NK-92 treated with Interleukin-12 subunit alpha and Interleukin-12 subunit beta, amount 100 ng/mL, for 24 hours (cell line): Measurements from ENCODE around the gene TAOK1.

Source experiments
- DNase-seq: peaks from one replicate; lab custom pipeline; 2025; lab: John Stamatoyannopoulos, UW

The TAOK1 gene

GRCh38 chr17:29595943-29596774, 206.0 kb downstream of the TAOK1 start:
- DNase-seq: no peak

- DNase-seq: no peak
Measured at GRCh38 chr17:29596811-29597210, 206.6 kb downstream of the TAOK1 start.

GRCh38 chr17:29597361-29598172, 207.4 kb downstream of the TAOK1 start:
- no peak for DNase-seq
